ENCODE data around the gene SLC7A6. TPM values are rescaled to one million over a fixed set of nuclear protein-coding genes. Genes with fewer than 3 reads are reported as not detected.

The SLC7A6 gene
- total and polyA plus RNA-seq, 2 of the 13 experiments (the other 11 are each of a cell fraction or from before 2014, with no cell fraction given) = 35.8 to 70.8 TPM

- TF ChIP-seq HINFP (CRISPR knock-in tag; IDR thresholded peaks at IDR 0.05; ENCODE audit: low read depth) (no peak), TBL1XR1 (IDR thresholded peaks at IDR 0.05; ENCODE audit: borderline replicate concordance, low read length, partially characterized antibody) (peak; percentile 50), ZMAT3 (CRISPR knock-in tag; conservative IDR thresholded peaks at IDR 0.05) (peak; percentile 91), BCLAF1 (IDR thresholded peaks at IDR 0.05) (no peak), NCOA2 (CRISPR knock-in tag; IDR thresholded peaks at IDR 0.05) (peak; percentile 91), MBNL3 (CRISPR knock-in tag; conservative IDR thresholded peaks at IDR 0.05) (no peak), EED (CRISPR knock-in tag; IDR thresholded peaks at IDR 0.05) (no peak; the same call in 1 of the 2 replicates), KDM6A (CRISPR knock-in tag; IDR thresholded peaks at IDR 0.05; ENCODE audit: low read depth) (peak; percentile 83), ZNF263 (CRISPR knock-in tag; IDR thresholded peaks at IDR 0.05) (no peak; the same call in 1 of the 2 replicates), ZNF570 (CRISPR knock-in tag; IDR thresholded peaks at IDR 0.05; ENCODE audit: borderline replicate concordance) (no peak), NFATC3 (CRISPR knock-in tag; IDR thresholded peaks at IDR 0.05) (0 out of 2 replicates have a peak, but pooled peaks have one; percentile 66), IKZF1 (IDR thresholded peaks at IDR 0.05) (no peak), ZNF460 (CRISPR knock-in tag; IDR thresholded peaks at IDR 0.05; ENCODE audit: borderline replicate concordance) (no peak), ZBTB25 (CRISPR knock-in tag; IDR thresholded peaks at IDR 0.05) (peak; percentile 92; the same call in 1 of the 2 replicates), NR2F2 (IDR thresholded peaks at IDR 0.05; ENCODE audit: borderline replicate concordance, low read depth) (no peak)
- TF ChIP-seq, protein P1, sequence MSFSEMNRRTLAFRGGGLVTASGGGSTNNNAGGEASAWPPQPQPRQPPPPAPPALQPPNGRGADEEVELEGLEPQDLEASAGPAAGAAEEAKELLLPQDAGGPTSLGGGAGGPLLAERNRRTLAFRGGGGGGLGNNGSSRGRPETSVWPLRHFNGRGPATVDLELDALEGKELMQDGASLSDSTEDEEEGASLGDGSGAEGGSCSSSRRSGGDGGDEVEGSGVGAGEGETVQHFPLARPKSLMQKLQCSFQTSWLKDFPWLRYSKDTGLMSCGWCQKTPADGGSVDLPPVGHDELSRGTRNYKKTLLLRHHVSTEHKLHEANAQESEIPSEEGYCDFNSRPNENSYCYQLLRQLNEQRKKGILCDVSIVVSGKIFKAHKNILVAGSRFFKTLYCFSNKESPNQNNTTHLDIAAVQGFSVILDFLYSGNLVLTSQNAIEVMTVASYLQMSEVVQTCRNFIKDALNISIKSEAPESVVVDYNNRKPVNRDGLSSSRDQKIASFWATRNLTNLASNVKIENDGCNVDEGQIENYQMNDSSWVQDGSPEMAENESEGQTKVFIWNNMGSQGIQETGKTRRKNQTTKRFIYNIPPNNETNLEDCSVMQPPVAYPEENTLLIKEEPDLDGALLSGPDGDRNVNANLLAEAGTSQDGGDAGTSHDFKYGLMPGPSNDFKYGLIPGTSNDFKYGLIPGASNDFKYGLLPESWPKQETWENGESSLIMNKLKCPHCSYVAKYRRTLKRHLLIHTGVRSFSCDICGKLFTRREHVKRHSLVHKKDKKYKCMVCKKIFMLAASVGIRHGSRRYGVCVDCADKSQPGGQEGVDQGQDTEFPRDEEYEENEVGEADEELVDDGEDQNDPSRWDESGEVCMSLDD (CRISPR knock-in tag; IDR thresholded peaks at IDR 0.05; ENCODE audit: borderline replicate concordance) = peak; percentile 63; the same call in 1 of the 2 replicates
- TF ChIP-seq, protein P2, sequence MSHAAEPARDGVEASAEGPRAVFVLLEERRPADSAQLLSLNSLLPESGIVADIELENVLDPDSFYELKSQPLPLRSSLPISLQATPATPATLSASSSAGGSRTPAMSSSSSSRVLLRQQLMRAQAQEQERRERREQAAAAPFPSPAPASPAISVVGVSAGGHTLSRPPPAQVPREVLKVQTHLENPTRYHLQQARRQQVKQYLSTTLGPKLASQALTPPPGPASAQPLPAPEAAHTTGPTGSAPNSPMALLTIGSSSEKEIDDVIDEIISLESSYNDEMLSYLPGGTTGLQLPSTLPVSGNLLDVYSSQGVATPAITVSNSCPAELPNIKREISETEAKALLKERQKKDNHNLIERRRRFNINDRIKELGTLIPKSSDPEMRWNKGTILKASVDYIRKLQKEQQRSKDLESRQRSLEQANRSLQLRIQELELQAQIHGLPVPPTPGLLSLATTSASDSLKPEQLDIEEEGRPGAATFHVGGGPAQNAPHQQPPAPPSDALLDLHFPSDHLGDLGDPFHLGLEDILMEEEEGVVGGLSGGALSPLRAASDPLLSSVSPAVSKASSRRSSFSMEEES (CRISPR knock-in tag; IDR thresholded peaks at IDR 0.05) = peak; percentile 76; the same call in 1 of the 2 replicates
- TF ChIP-seq, protein P3, sequence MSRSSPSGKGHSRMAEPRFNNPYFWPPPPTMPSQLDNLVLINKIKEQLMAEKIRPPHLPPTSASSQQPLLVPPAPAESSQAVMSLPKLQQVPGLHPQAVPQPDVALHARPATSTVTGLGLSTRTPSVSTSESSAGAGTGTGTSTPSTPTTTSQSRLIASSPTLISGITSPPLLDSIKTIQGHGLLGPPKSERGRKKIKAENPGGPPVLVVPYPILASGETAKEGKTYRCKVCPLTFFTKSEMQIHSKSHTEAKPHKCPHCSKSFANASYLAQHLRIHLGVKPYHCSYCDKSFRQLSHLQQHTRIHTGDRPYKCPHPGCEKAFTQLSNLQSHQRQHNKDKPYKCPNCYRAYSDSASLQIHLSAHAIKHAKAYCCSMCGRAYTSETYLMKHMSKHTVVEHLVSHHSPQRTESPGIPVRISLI (CRISPR knock-in tag; IDR thresholded peaks at IDR 0.05; ENCODE audit: borderline replicate concordance) = no peak; the same call in 1 of the 2 replicates
Measured at GRCh38 chr16:68237243-68238028, 26.9 kb upstream of the SLC7A6 start (continued).
